Osteocyte (in vitro differentiated cells): ENCODE data around the gene PPP1R27. TPM values are rescaled to one million over a fixed set of nuclear protein-coding genes. Genes with fewer than 3 reads are reported as not detected.

Source experiments
- DNase-seq: peaks from one replicate; pipeline ENCODE4 v3.0.0; 2021; ENCODE audit warnings: mixed read lengths; ENCODE audit not compliant: unreplicated experiment; ENCODE audit errors: extremely low spot score
- H3K27ac Mint-ChIP-seq: one replicate; pipeline ENCODE4 v1.8.0; 2021; ENCODE audit warnings: mild to moderate bottlenecking, mixed read lengths; ENCODE audit not compliant: unreplicated experiment
- H3K27me3 Mint-ChIP-seq: one replicate; pipeline ENCODE4 v1.8.0; 2021; ENCODE audit warnings: mixed read lengths; ENCODE audit not compliant: unreplicated experiment
- H3K36me3 Mint-ChIP-seq: one replicate; pipeline ENCODE4 v1.8.0; 2021; ENCODE audit warnings: mixed read lengths; ENCODE audit not compliant: unreplicated experiment
- H3K4me1 Mint-ChIP-seq: one replicate; pipeline ENCODE4 v1.8.0; 2021; ENCODE audit warnings: mixed read lengths; ENCODE audit not compliant: unreplicated experiment
- H3K4me3 Mint-ChIP-seq: one replicate; pipeline ENCODE4 v1.8.0; 2021; ENCODE audit warnings: mild to moderate bottlenecking, moderate library complexity, mixed read lengths; ENCODE audit not compliant: unreplicated experiment
- H3K9me3 Mint-ChIP-seq: one replicate; pipeline ENCODE4 v1.8.0; 2021; ENCODE audit warnings: mixed read lengths; ENCODE audit not compliant: unreplicated experiment
- total RNA-seq: library from RNA; stranded (reverse); gene quantifications from 2 replicates; pipeline ENCODE4 v1.2.1, GENCODE V29; 2021
- TF ChIP-seq, protein P1 (sequence below): fragments of 200-600 bp; sonication (generic); IDR thresholded peaks from 2 replicates; pipeline ENCODE4 v1.5.0; 2021; ENCODE audit warnings: antibody characterized with exemption, mild to moderate bottlenecking, moderate library complexity

The PPP1R27 gene
- total RNA-seq, 1 donor from 2014 or later, result 0.62 TPM

- TF ChIP-seq, protein P1, sequence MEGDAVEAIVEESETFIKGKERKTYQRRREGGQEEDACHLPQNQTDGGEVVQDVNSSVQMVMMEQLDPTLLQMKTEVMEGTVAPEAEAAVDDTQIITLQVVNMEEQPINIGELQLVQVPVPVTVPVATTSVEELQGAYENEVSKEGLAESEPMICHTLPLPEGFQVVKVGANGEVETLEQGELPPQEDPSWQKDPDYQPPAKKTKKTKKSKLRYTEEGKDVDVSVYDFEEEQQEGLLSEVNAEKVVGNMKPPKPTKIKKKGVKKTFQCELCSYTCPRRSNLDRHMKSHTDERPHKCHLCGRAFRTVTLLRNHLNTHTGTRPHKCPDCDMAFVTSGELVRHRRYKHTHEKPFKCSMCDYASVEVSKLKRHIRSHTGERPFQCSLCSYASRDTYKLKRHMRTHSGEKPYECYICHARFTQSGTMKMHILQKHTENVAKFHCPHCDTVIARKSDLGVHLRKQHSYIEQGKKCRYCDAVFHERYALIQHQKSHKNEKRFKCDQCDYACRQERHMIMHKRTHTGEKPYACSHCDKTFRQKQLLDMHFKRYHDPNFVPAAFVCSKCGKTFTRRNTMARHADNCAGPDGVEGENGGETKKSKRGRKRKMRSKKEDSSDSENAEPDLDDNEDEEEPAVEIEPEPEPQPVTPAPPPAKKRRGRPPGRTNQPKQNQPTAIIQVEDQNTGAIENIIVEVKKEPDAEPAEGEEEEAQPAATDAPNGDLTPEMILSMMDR, result no peak
- H3K27me3 Mint-ChIP-seq, result no peaks in the 10 kb centered on the region
- H3K27ac Mint-ChIP-seq, result peak overlapping the region; percentile 91
- no peak for DNase-seq
- H3K9me3 Mint-ChIP-seq, result no peaks in the 10 kb centered on the region
- peak overlapping the region; percentile 91 for H3K4me3 Mint-ChIP-seq
- H3K4me1 Mint-ChIP-seq, result peaks cover 34% of the 10 kb centered on the region
- no peaks in the 10 kb centered on the region for H3K36me3 Mint-ChIP-seq
Measured at GRCh38 chr17:81832608-81833159, 2.2 kb downstream of the PPP1R27 start.

GRCh38 chr17:81831957-81832607 lies 2.8 kb downstream of the PPP1R27 start:
- Mint-ChIP-seq H3K4me1 (peaks cover 34% of the 10 kb centered on the region), H3K9me3 (no peaks in the 10 kb centered on the region), H3K36me3 (no peaks in the 10 kb centered on the region), H3K27ac (peak overlapping the region; percentile 91), H3K27me3 (no peaks in the 10 kb centered on the region), H3K4me3 (peak overlapping the region; percentile 91)
- DNase-seq, result no peak
- TF ChIP-seq, protein P1, result no peak

GRCh38 chr17:81831563-81831956 lies 3.3 kb downstream of the PPP1R27 start:
- DNase-seq, result no peak
- Mint-ChIP-seq H3K4me3 (peak overlapping the region; percentile 91), H3K36me3 (no peaks in the 10 kb centered on the region), H3K27ac (peak overlapping the region; percentile 91), H3K9me3 (no peaks in the 10 kb centered on the region), H3K4me1 (peaks cover 34% of the 10 kb centered on the region), H3K27me3 (no peaks in the 10 kb centered on the region)
- TF ChIP-seq, protein P1, result no peak

DNA sequence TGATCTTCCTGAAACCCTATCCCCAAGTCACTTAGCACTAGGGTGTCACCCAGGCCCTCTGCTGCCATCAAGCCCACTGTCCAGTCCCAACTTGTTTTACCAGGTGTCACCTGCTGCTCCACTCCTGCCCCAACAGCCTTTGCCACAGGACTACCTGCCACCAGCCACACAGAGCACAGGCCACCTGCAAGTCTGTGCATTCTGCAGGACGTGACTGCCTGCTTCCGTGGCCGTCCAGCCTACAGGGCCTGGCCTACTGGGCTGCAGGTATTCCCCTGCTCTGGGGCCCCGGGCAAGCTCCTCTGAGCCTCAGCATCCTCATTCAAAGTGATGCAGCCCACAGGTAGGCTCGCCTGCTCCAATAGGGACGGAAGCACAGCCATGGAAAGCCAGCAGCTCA lies 5.0 kb downstream of the PPP1R27 start:
- Mint-ChIP-seq H3K27ac (no peak overlapping the region), H3K27me3 (no peaks in the 10 kb centered on the region), H3K4me3 (no peak overlapping the region), H3K36me3 (no peaks in the 10 kb centered on the region), H3K9me3 (no peaks in the 10 kb centered on the region), H3K4me1 (peaks cover 34% of the 10 kb centered on the region)
- no peak for DNase-seq
- TF ChIP-seq, protein P1, result no peak

DNA sequence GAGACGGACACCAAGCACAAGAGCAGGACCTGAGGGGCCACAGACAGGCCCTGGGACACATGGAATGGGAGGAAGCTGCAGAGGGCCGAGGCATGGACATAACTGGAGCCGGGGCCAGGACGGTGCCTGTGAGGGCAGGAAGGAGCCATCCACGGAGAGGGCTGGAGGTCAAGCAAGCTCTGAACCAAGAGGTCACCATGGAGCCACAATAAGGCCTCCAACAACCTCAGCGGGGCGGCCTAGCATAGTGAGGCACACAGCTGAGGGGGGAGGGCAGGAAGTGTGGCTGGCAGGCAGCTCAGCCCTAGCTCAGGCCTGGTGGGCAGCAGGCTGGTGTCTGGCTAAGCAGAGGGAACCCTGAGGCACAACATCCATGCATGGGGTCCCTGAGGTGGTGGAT lies 6.2 kb downstream of the PPP1R27 start:
- Mint-ChIP-seq H3K27ac (no peak overlapping the region), H3K9me3 (no peaks in the 10 kb centered on the region), H3K4me3 (no peak overlapping the region), H3K36me3 (peaks cover 1% of the 10 kb centered on the region), H3K4me1 (peaks cover 29% of the 10 kb centered on the region), H3K27me3 (no peaks in the 10 kb centered on the region)
- TF ChIP-seq, protein P1, result no peak
- DNase-seq, result no peak
